ENCODE measurements around the gene PIP5K1B.

GRCh38 chr9:68750786-68751185 is 45.7 kb downstream of the PIP5K1B start:
- no peak for TF ChIP-seq CTCF (IDR thresholded peaks at IDR 0.05)
- TF ChIP-seq POLR2A (IDR thresholded peaks at IDR 0.05) = no peak
